Activated T-cell treated with anti-CD3 and anti-CD28 coated beads, Interleukin-2, amount 50 U/mL, for 4 hours (primary cell): ENCODE measurements around the gene RBM5. TPM values are rescaled to one million over a fixed set of nuclear protein-coding genes. Genes with fewer than 3 reads are reported as not detected.

Source experiments
- ATAC-seq, 2 donors: fragments of 200-7000 bp; cut with Tn5 transposase; one replicate each; pipeline ENCODE4 v1.10.0; 2021
- DNase-seq: peaks from one replicate; pipeline ENCODE4 v3.0.0-alpha.2; 2020
- H3K27me3 Mint-ChIP-seq: one replicate; pipeline ENCODE4 v1.8.0; 2021; ENCODE audit warnings: low read depth, mixed read lengths
- H3K36me3 Mint-ChIP-seq: one replicate; pipeline ENCODE4 v1.8.0; 2022; ENCODE audit warnings: mixed read lengths; ENCODE audit not compliant: insufficient read depth
- H3K4me1 Mint-ChIP-seq: one replicate; pipeline ENCODE4 v1.8.0; 2021; ENCODE audit warnings: low read depth, mixed read lengths
- H3K4me3 Mint-ChIP-seq: one replicate; pipeline ENCODE4 v1.8.0; 2021; ENCODE audit warnings: mild to moderate bottlenecking, moderate library complexity, mixed read lengths
- H3K9me3 Mint-ChIP-seq: one replicate; pipeline ENCODE4 v1.8.0; 2021; ENCODE audit warnings: mixed read lengths
- total RNA-seq, 3 donors: library from RNA; stranded (reverse); gene quantifications; one replicate each; pipeline ENCODE4 v1.2.1, GENCODE V29; 2021

RBM5 gene
- total RNA-seq, 3 donors from 2014 or later = 96.6 to 122 (median 112) TPM

- H3K4me3 Mint-ChIP-seq = no peak overlapping the region
- no peaks in the 10 kb centered on the region for H3K9me3 Mint-ChIP-seq
- DNase-seq (no peak), ATAC-seq (no peak)
- H3K36me3 Mint-ChIP-seq = no peaks in the 10 kb centered on the region
- peaks cover 32% of the 10 kb centered on the region for H3K27me3 Mint-ChIP-seq
- H3K4me1 Mint-ChIP-seq = peaks cover 8% of the 10 kb centered on the region
Measured at GRCh38 chr3:50156549-50157493, 68.1 kb downstream of the RBM5 start.

GRCh38 chr3:50157827-50158529 is 69.3 kb downstream of the RBM5 start:
- Mint-ChIP-seq H3K9me3 (no peaks in the 10 kb centered on the region), H3K4me3 (no peak overlapping the region), H3K27me3 (peaks cover 32% of the 10 kb centered on the region), H3K4me1 (peaks cover 8% of the 10 kb centered on the region), H3K36me3 (no peaks in the 10 kb centered on the region)
- ATAC-seq (no peak), DNase-seq (no peak)

GRCh38 chr3:50158530-50159146 is 69.9 kb downstream of the RBM5 start:
- H3K4me1 Mint-ChIP-seq = peaks cover 8% of the 10 kb centered on the region
- H3K4me3 Mint-ChIP-seq = no peak overlapping the region
- H3K36me3 Mint-ChIP-seq = no peaks in the 10 kb centered on the region
- no peak for DNase-seq
- peaks cover 27% of the 10 kb centered on the region for H3K27me3 Mint-ChIP-seq
- no peaks in the 10 kb centered on the region for H3K9me3 Mint-ChIP-seq
- ATAC-seq = no peak

- no peaks in the 10 kb centered on the region for H3K36me3 Mint-ChIP-seq
- H3K27me3 Mint-ChIP-seq = peaks cover 20% of the 10 kb centered on the region
Measured at GRCh38 chr3:50160561-50160983, 71.9 kb downstream of the RBM5 start.

GRCh38 chr3:50161320-50161719 is 72.6 kb downstream of the RBM5 start:
- no peak for ATAC-seq

More at GRCh38 chr3:50160561-50160983, 71.9 kb downstream of the RBM5 start:
- ATAC-seq (no peak), DNase-seq (no peak)
- H3K4me1 Mint-ChIP-seq = peaks cover 5% of the 10 kb centered on the region
- H3K4me3 Mint-ChIP-seq = no peak overlapping the region
- H3K9me3 Mint-ChIP-seq = no peaks in the 10 kb centered on the region

GRCh38 chr3:50162034-50162883 is 73.5 kb downstream of the RBM5 start:
- Mint-ChIP-seq H3K9me3 (no peaks in the 10 kb centered on the region), H3K4me3 (no peak overlapping the region), H3K27me3 (peaks cover 10% of the 10 kb centered on the region), H3K36me3 (no peaks in the 10 kb centered on the region), H3K4me1 (no peaks in the 10 kb centered on the region)
- DNase-seq (no peak), ATAC-seq (no peak)

More at GRCh38 chr3:50161320-50161719, 72.6 kb downstream of the RBM5 start:
- DNase-seq = no peak
- no peaks in the 10 kb centered on the region for H3K4me1 Mint-ChIP-seq
- H3K36me3 Mint-ChIP-seq = no peaks in the 10 kb centered on the region
- peaks cover 13% of the 10 kb centered on the region for H3K27me3 Mint-ChIP-seq
- H3K4me3 Mint-ChIP-seq = no peak overlapping the region
- H3K9me3 Mint-ChIP-seq = no peaks in the 10 kb centered on the region

- no peaks in the 10 kb centered on the region for H3K4me1 Mint-ChIP-seq
- H3K4me3 Mint-ChIP-seq = no peak overlapping the region
- no peaks in the 10 kb centered on the region for H3K9me3 Mint-ChIP-seq
- no peaks in the 10 kb centered on the region for H3K36me3 Mint-ChIP-seq
- ATAC-seq (no peak), DNase-seq (no peak)
- H3K27me3 Mint-ChIP-seq = peaks cover 2% of the 10 kb centered on the region
Measured at GRCh38 chr3:50163572-50164455, 75.1 kb downstream of the RBM5 start.

GRCh38 chr3:50164481-50164880 is 75.8 kb downstream of the RBM5 start:
- Mint-ChIP-seq H3K36me3 (no peaks in the 10 kb centered on the region), H3K4me1 (no peaks in the 10 kb centered on the region), H3K4me3 (no peak overlapping the region), H3K9me3 (no peaks in the 10 kb centered on the region), H3K27me3 (peaks cover 2% of the 10 kb centered on the region)
- ATAC-seq (peak in 1 of 2 donors; percentile 21), DNase-seq (no peak)

- no peaks in the 10 kb centered on the region for H3K4me1 Mint-ChIP-seq
- no peaks in the 10 kb centered on the region for H3K36me3 Mint-ChIP-seq
- ATAC-seq (no peak), DNase-seq (no peak)
- H3K9me3 Mint-ChIP-seq = no peaks in the 10 kb centered on the region
- H3K4me3 Mint-ChIP-seq = no peak overlapping the region
- peaks cover 2% of the 10 kb centered on the region for H3K27me3 Mint-ChIP-seq
Measured at GRCh38 chr3:50164984-50165909, 76.5 kb downstream of the RBM5 start.

GRCh38 chr3:50165910-50166538 is 77.3 kb downstream of the RBM5 start:
- ATAC-seq (no peak), DNase-seq (no peak)
- Mint-ChIP-seq H3K4me1 (no peaks in the 10 kb centered on the region), H3K27me3 (peaks cover 2% of the 10 kb centered on the region), H3K36me3 (no peaks in the 10 kb centered on the region), H3K9me3 (no peaks in the 10 kb centered on the region), H3K4me3 (no peak overlapping the region)

GRCh38 chr3:50166620-50167019 is 77.9 kb downstream of the RBM5 start:
- no peaks in the 10 kb centered on the region for H3K36me3 Mint-ChIP-seq
- DNase-seq (no peak), ATAC-seq (no peak)
- H3K9me3 Mint-ChIP-seq = no peaks in the 10 kb centered on the region
- H3K4me3 Mint-ChIP-seq = no peak overlapping the region
- H3K4me1 Mint-ChIP-seq = no peaks in the 10 kb centered on the region
- H3K27me3 Mint-ChIP-seq = peaks cover 2% of the 10 kb centered on the region
